Mononuclear cell (primary cell): ENCODE results near the gene FAM216B. TPM values are rescaled to one million over a fixed set of nuclear protein-coding genes. Genes with fewer than 3 reads are reported as not detected.
"Not testable (repeated sequence)": the region's sequence is repeated elsewhere in the genome, so short reads cannot be mapped to it uniquely, and the experiment has no call there.

Experiments used
- H3K27me3 ChIP-seq: 2 replicates; pipeline ENCODE4 v1.6.0; 2011; ENCODE audit warnings: low read length, control low read depth; ENCODE audit not compliant: insufficient read depth
- H3K4me1 ChIP-seq: 2 replicates; pipeline ENCODE4 v1.5.1; 2011; ENCODE audit warnings: mild to moderate bottlenecking, low read length, control low read depth; ENCODE audit not compliant: insufficient read depth
- H3K4me3 ChIP-seq: 2 replicates; pipeline ENCODE4 v1.5.1; 2011; ENCODE audit warnings: mild to moderate bottlenecking, low read length, moderate library complexity
- H3K9me3 ChIP-seq: 2 replicates; pipeline ENCODE4 v1.5.1; 2011; ENCODE audit warnings: low read depth, mild to moderate bottlenecking, control low read depth, low read length
- total RNA-seq: library from RNA; depleted of rRNA; stranded (reverse); fragments of >200 nt; gene quantifications from one replicate; pipeline ENCODE4 v1.2.3, GENCODE V29; 2012

Gene FAM216B
- total RNA-seq, 1 donor, result not detected

- no peaks in the 10 kb centered on the region for H3K27me3 ChIP-seq
- no peaks in the 10 kb centered on the region for H3K9me3 ChIP-seq
- no peak overlapping the region for H3K4me3 ChIP-seq
- no peaks in the 10 kb centered on the region for H3K4me1 ChIP-seq
Observed at GRCh38 chr13:42803563-42804204, 22.3 kb downstream of the FAM216B start.

GRCh38 chr13:42804244-42804874, 23.0 kb downstream of the FAM216B start:
- H3K27me3 ChIP-seq, result no peaks in the 10 kb centered on the region
- H3K4me3 ChIP-seq, result no peak overlapping the region
- no peaks in the 10 kb centered on the region for H3K9me3 ChIP-seq
- H3K4me1 ChIP-seq, result no peaks in the 10 kb centered on the region

GRCh38 chr13:42807241-42807640, 25.9 kb downstream of the FAM216B start:
- H3K9me3 ChIP-seq, result no peaks in the 10 kb centered on the region
- H3K4me3 ChIP-seq, result no peak overlapping the region
- no peaks in the 10 kb centered on the region for H3K27me3 ChIP-seq
- H3K4me1 ChIP-seq, result no peaks in the 10 kb centered on the region

- Histone ChIP-seq H3K27me3 (no peaks in the 10 kb centered on the region), H3K4me3 (no peak overlapping the region), H3K4me1 (no peaks in the 10 kb centered on the region), H3K9me3 (no peaks in the 10 kb centered on the region)
Observed at GRCh38 chr13:42807866-42808265, 26.5 kb downstream of the FAM216B start.

- Histone ChIP-seq H3K4me1 (no peaks in the 10 kb centered on the region), H3K4me3 (no peak overlapping the region), H3K27me3 (no peaks in the 10 kb centered on the region), H3K9me3 (no peaks in the 10 kb centered on the region)
Observed at GRCh38 chr13:42808341-42808940, 27.1 kb downstream of the FAM216B start.

GRCh38 chr13:42812316-42812715, 30.9 kb downstream of the FAM216B start:
- H3K27me3 ChIP-seq, result no peaks in the 10 kb centered on the region
- no peak overlapping the region for H3K4me3 ChIP-seq
- no peaks in the 10 kb centered on the region for H3K4me1 ChIP-seq
- no peaks in the 10 kb centered on the region for H3K9me3 ChIP-seq

- H3K9me3 ChIP-seq, result no peaks in the 10 kb centered on the region
- H3K27me3 ChIP-seq, result no peaks in the 10 kb centered on the region
- H3K4me3 ChIP-seq, result no peak overlapping the region
- no peaks in the 10 kb centered on the region for H3K4me1 ChIP-seq
Observed at GRCh38 chr13:42814868-42815267, 33.5 kb downstream of the FAM216B start.

- Histone ChIP-seq H3K4me1 (no peaks in the 10 kb centered on the region), H3K4me3 (no peak overlapping the region), H3K9me3 (no peaks in the 10 kb centered on the region), H3K27me3 (no peaks in the 10 kb centered on the region)
Observed at GRCh38 chr13:42815681-42816080, 34.3 kb downstream of the FAM216B start.

GRCh38 chr13:42816538-42816937, 35.2 kb downstream of the FAM216B start:
- Histone ChIP-seq H3K27me3 (peaks cover 3% of the 10 kb centered on the region), H3K4me3 (no peak overlapping the region), H3K4me1 (no peaks in the 10 kb centered on the region), H3K9me3 (no peaks in the 10 kb centered on the region)

- not testable (repeated sequence) for H3K4me1 ChIP-seq, H3K4me3 ChIP-seq, H3K27me3 ChIP-seq, H3K9me3 ChIP-seq
Observed at GRCh38 chr13:42819687-42820086, 38.3 kb downstream of the FAM216B start.

GRCh38 chr13:42820451-42820850, 39.1 kb downstream of the FAM216B start:
- Histone ChIP-seq H3K4me3 (no peak overlapping the region), H3K9me3 (no peaks in the 10 kb centered on the region)

GRCh38 chr13:42821437-42821836, 40.1 kb downstream of the FAM216B start:
- no peaks in the 10 kb centered on the region for H3K4me1 ChIP-seq
- H3K9me3 ChIP-seq, result no peaks in the 10 kb centered on the region
- H3K4me3 ChIP-seq, result no peak overlapping the region
- H3K27me3 ChIP-seq, result peaks cover 3% of the 10 kb centered on the region

More at GRCh38 chr13:42820451-42820850, 39.1 kb downstream of the FAM216B start:
- Histone ChIP-seq H3K27me3 (peaks cover 3% of the 10 kb centered on the region), H3K4me1 (no peaks in the 10 kb centered on the region)

GRCh38 chr13:42832341-42833096, 51.1 kb downstream of the FAM216B start:
- no peaks in the 10 kb centered on the region for H3K27me3 ChIP-seq
- H3K4me3 ChIP-seq, result no peak overlapping the region

GRCh38 chr13:42834946-42835345, 53.6 kb downstream of the FAM216B start:
- no peaks in the 10 kb centered on the region for H3K4me1 ChIP-seq
- H3K27me3 ChIP-seq, result no peaks in the 10 kb centered on the region
- no peak overlapping the region for H3K4me3 ChIP-seq
- H3K9me3 ChIP-seq, result no peaks in the 10 kb centered on the region

More at GRCh38 chr13:42832341-42833096, 51.1 kb downstream of the FAM216B start:
- no peaks in the 10 kb centered on the region for H3K9me3 ChIP-seq
- H3K4me1 ChIP-seq, result no peaks in the 10 kb centered on the region
